ENCODE data around the gene NFRKB.
"Not testable (repeated sequence)": the region's sequence is repeated elsewhere in the genome, so short reads cannot be mapped to it uniquely, and the experiment has no call there.

Gene NFRKB

DNA sequence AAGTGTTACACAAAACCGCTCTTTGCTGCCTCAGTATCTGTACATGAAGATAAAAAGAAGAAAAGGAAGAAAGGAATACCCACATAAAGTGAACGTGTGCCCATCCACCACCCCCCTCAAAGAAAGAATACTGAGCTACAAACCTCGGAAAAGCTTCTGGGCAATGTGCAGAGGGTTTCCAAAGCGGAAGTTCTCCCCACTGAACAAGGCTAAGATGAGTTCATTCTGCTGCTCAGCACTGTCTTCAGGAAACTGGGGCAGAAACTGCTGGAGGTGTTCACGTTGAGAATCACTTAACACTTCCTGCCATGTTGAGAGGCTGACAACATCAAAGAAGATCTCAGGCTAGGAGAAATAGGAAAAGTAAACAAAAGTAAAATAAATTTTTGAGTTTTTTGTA is 6.9 kb downstream of the NFRKB start:
- no peak for DNase-seq

DNA sequence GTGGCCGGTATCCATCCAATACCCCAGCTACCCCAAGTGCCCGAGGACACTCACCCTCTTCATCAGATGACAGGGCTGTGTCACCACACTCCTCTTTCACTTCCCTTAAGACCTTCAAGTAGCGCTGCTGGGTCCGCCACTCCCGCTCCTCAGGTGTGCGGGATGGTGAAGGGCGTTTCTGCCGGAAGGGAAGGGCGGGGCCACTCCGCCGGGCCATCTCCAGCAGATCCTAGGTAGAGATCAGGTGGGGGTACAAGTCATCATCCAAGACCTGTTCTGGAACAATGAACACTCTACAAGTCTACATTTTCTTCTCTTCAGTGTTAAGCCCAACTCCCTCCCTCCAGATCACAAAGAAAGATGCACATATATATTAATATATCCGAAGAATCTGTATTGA is 10.0 kb downstream of the NFRKB start:
- DNase-seq, result no peak

- no peak for DNase-seq
Observed at GRCh38 chr11:129884581-129884980, 10.8 kb downstream of the NFRKB start.

DNA sequence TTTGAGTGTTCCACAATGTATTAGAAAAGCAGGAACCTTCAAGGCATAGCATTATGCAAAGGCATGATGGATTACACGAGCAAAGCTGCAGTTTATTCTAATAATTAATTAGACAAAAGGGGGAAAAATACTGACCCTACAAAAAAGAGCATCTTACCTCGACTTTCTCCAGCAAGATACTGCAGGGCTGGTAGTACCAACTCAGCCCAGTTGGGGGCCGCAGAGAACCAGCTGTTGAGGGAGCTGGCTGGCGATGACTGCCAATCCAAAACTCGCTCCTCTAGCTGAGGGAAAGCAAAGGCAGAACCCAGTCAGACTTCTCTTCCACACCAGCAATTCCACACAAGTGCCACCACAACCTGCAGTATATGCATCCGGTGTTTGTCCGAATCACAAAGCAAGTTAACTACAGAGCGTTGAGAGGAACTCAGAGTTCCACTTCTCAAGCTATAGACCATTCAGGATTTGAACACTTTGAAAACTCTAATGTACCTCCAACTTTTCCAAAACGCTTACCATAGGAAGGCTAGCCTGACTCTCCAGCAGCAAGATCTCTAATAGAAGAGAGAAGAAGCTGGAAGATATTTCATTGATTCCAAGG is 13.7 kb downstream of the NFRKB start:
- peak; percentile 27 to 83 for DNase-seq

- no peak for DNase-seq
Observed at GRCh38 chr11:129880311-129880710, 15.1 kb downstream of the NFRKB start.

- DNase-seq, result no peak
Observed at GRCh38 chr11:129871914-129872313, 23.5 kb downstream of the NFRKB start.

DNA sequence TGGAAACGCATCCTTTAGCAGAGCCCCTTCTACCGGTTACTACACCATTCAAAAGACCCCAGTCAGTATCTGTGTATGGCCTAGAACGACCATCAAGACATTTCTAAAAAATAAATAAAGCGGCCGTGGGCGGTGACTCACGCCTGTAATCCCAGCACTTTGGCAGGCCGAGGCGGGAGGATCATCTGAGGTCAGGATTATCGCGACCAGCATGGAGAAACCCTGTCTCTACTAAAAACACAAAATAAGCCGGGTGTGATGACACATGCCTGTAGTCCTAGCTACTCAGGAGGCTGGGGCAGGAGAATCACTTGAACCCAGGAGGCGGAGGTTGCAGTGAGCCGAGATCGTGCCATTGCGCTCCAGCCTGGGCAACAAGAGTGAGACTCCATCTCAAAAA is 26.8 kb downstream of the NFRKB start:
- not testable (repeated sequence) for DNase-seq

DNA sequence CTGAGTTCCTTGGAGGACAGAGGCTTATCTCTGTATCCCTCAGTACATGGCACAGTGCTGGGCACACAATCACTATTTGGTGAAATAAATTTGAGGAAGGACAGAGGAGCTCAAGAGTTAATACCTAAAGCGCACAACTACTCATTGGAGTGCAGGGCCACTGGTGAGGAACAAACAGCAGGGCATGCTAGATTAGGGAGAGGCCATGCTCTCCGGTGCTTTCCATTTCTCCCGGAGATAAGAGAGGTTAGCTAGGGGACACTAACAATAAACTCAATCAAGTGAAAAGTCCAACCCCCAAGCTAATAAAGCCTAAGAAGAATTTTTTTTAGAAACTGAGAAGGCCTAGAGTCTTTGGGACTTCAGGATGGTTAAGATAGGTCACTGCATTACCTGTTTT is 29.1 kb downstream of the NFRKB start:
- no peak for DNase-seq

- no peak for DNase-seq
Observed at GRCh38 chr11:129865701-129866100, 29.7 kb downstream of the NFRKB start.

- DNase-seq, result no peak
Observed at GRCh38 chr11:129864811-129865210, 30.6 kb downstream of the NFRKB start.

DNA sequence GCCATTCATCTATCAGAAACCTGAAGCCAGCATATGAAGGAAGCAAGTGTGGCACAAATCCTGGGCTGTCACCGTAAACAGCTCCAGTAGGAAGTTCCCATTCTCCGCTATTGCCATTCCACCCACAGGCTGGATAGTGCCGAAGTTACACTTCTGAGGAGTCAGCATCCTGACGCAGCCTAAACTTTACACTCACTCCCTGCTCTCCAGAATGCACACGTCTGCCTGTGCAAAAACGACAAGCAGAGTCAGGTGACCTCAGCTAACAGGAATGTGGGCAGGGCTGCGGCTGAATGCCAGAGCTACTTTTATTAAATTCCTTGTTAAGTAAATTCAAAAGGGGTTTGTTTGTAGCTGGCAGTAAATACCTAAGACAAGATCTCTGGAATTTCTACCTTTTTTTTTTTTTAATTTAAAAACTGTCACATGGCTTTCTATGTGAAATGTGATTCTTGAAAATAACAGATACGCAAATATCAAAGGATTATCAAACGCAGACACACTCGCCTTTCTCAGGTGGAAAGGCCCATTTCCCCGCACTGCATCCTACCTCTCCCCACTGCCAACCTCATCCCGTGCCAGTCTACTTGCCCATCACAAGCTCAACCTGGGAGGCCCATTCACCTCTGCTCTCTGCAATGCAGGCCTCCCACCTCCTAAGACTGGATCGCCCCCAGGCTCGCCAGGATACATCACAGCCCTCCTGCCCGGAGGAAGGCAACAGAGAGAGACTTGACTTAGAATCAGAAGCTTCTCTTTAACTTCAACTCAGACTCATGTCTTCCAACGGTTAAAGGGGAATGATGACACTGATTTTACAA is 33.5 kb downstream of the NFRKB start:
- no peak for DNase-seq

DNA sequence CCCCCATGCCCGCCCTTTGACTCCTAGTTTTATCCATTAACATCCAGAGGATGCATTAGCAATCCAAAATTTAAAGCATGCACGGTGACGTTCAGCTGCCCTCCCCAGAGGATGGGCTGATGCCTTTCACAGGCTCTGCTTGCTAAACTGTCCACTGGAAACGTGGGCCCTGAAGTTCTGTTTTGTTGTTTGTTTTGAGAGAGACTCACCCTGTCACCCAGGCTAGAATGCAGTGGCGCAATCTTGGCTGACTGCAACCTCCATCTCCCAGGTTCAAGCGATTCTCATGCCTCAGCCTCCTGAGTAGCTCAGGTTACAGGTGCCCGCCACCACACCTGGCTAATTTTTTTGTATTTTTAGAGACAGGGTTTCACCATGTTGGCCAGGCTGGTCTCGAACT is 39.3 kb downstream of the NFRKB start:
- no peak for DNase-seq

GRCh38 chr11:129855086-129855485 is 40.3 kb downstream of the NFRKB start:
- no peak for DNase-seq

DNA sequence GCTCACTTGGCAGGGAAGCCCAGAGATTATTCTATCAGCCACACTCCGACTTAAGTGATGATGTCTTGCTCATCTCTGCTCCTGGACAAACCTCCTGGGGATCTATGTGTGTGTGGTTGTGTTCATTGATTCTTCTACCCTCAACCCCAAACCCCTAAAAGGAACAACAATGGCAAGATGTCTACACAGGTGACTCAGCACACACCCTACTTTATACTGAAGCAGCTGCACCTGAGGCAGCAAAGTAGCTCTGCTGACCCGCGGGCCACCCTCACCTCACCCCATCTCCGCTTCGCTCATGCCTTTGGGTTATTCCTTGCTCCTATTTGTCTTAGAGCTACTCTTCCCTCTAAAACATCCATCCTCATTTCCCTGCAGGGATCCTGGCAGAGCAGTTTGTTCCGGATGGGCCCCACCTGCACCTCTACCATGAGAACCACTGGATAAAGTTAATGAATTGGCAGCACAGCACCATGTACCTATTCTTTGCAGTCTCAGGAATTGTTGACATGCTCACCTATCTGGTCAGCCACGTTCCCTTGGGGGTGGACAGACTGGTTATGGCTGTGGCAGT is 41.1 kb downstream of the NFRKB start:
- no peak for DNase-seq

DNA sequence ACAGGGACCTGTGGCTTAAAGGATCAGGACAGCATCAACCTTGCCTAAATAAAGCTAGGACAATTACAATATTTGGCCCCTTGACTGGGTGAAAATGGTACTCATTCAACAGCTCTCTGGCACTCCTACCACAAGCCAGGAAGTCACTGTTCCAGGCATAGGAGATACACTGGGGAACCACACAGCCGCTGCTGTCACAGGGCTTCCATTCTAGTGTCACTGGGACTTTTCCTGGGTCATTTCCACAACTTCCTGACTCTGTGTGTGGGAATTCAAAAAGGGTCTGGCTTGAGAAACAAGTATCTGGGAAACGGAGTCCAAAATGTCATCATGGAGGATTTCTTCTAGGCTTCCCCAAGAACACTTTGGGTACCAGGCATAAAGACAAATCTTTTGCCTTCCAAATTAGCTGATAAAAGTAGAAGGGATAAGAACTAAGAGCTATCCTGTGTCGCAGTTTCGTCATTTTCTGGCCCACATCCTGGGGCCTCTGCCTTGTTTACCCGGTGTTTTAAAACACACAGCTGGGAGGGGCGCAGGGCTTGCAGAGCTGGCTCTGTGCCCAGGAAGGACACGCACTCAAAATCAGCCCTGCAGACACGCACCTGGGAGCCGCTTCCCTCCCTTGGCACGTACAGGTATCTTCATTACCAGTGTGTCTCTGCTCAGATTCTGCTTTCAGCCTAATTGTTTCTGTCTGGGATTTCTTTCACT is 41.7 kb downstream of the NFRKB start:
- DNase-seq, result peak; percentile 82 to 95

- no peak for DNase-seq
Observed at GRCh38 chr11:129852125-129852740, 43.1 kb downstream of the NFRKB start.

DNA sequence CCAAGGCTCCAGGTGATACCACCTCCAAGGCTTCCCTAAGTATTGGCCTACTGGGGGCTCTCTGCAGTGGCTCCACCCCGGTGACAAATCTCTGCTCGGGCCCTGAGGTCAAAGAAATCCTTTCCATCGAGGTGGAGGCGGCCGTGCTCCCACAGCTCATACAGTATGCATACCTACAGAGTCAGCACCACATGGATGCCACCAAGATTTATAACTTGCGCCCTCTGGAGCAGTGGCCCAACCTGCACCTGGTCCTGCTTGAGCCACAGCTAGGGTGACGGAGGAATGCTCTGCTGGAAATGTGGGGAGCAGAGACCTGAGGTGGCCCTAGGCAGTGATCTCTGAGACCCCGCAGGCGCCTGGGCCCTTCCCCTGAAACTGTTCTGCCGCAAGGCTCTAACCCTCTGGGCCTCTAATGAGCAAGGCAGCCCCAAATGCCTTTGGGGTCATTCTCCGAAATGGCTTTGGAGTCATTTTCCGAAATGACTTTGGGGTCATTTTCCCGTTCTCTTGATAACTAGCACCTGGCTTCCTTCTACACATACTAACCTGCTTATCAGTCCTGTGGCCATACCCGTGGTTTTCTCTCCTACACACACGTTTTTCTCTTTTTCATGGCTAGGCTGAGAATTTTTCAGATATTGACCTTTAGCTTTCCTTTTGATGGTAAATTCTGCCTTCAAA is 45.8 kb downstream of the NFRKB start:
- DNase-seq, result no peak

- not testable (repeated sequence) for DNase-seq
Observed at GRCh38 chr11:129847361-129847760, 48.0 kb downstream of the NFRKB start.

GRCh38 chr11:129846508-129847335 is 48.7 kb downstream of the NFRKB start:
- DNase-seq, result peak; percentile 18 to 50

Data from NCI-H526 (cell line).